Liver (tissue), 9 donors: Measurements from ENCODE around the gene CREB5. TPM values are rescaled to one million over a fixed set of nuclear protein-coding genes. Genes with fewer than 3 reads are reported as not detected.

Source experiments
- DNase-seq: peaks from one replicate; pipeline ENCODE4 v3.0.0-alpha.2; 2017; ENCODE audit warnings: low spot score
- H3K27ac ChIP-seq, 2 donors: one replicate each; pipeline ENCODE4 v1.7.0; 2013; ENCODE audit warnings: inconsistent platforms in 2 of 2, low read length in 2 of 2, control low read depth in 1 of 2, low read depth in 1 of 2, mild to moderate bottlenecking in 1 of 2
- H3K27me3 ChIP-seq, 4 donors: one replicate each; pipeline versions ENCODE4 v1.6.1 to v1.7.0; 2013; ENCODE audit warnings: low read length in 3 of 4, inconsistent platforms in 1 of 4, mild to moderate bottlenecking in 1 of 4, moderate library complexity in 1 of 4; ENCODE audit not compliant: control insufficient read depth in 4 of 4, insufficient read depth in 4 of 4
- H3K36me3 ChIP-seq, 4 donors: one replicate each; pipeline versions ENCODE4 v1.6.1 to v1.7.0; 2013; ENCODE audit warnings: low read length in 3 of 4, mild to moderate bottlenecking in 3 of 4, low read depth in 1 of 4, moderate library complexity in 1 of 4; ENCODE audit not compliant: control insufficient read depth in 4 of 4, insufficient read depth in 3 of 4
- H3K4me1 ChIP-seq, 4 donors: one replicate each; pipeline versions ENCODE4 v1.6.1 to v1.7.0; 2013; ENCODE audit warnings: low read length in 3 of 4, mild to moderate bottlenecking in 3 of 4, moderate library complexity in 1 of 4; ENCODE audit not compliant: control insufficient read depth in 4 of 4, insufficient read depth in 4 of 4
- H3K4me3 ChIP-seq, 3 donors: one replicate each; pipeline versions ENCODE4 v1.6.1 to v1.7.0; 2013; ENCODE audit warnings: low read length in 3 of 3, control low read depth in 1 of 3, low read depth in 1 of 3, mild to moderate bottlenecking in 1 of 3
- H3K9ac ChIP-seq, 2 donors: one replicate each; pipeline ENCODE4 v1.7.0; 2013; ENCODE audit warnings: low read length in 2 of 2, mild to moderate bottlenecking in 2 of 2, moderate library complexity in 2 of 2, control low read depth in 1 of 2, low read depth in 1 of 2
- H3K9me3 ChIP-seq, 4 donors: one replicate each; pipeline versions ENCODE4 v1.6.1 to v1.7.0; 2013; ENCODE audit warnings: low read length in 3 of 4; ENCODE audit not compliant: control insufficient read depth in 4 of 4
- EGR1 ChIP-seq, 2 donors: IDR thresholded peaks; 2 replicates each; pipeline ENCODE4 v1.6.1; 2016 to 2018; ENCODE audit warnings: antibody characterized with exemption in 2 of 2, low read depth in 2 of 2
- FOXA1 ChIP-seq: IDR thresholded peaks from 2 replicates; pipeline ENCODE4 v1.6.1; 2016; ENCODE audit warnings: antibody characterized with exemption
- FOXA2 ChIP-seq: IDR thresholded peaks from 2 replicates; pipeline ENCODE4 v1.6.1; 2016; ENCODE audit warnings: antibody characterized with exemption
- GABPA ChIP-seq, 2 donors: IDR thresholded peaks in 1 of 2; conservative IDR thresholded peaks in 1 of 2; 2 replicates each; pipeline ENCODE4 v1.6.1; 2016; ENCODE audit warnings: antibody characterized with exemption in 2 of 2, mild to moderate bottlenecking in 1 of 2, moderate library complexity in 1 of 2
- HNF4A ChIP-seq, 2 donors: conservative IDR thresholded peaks; 2 replicates each; pipeline ENCODE4 v1.6.1; 2016; ENCODE audit warnings: antibody characterized with exemption in 2 of 2, mild to moderate bottlenecking in 2 of 2
- HNF4G ChIP-seq: IDR thresholded peaks from 2 replicates; pipeline ENCODE4 v1.6.1; 2016; ENCODE audit warnings: antibody characterized with exemption
- JUND ChIP-seq, 2 donors: IDR thresholded peaks; 2 replicates each; pipeline ENCODE4 v1.6.1; 2016; ENCODE audit warnings: antibody characterized with exemption in 2 of 2
- NR2F2 ChIP-seq: IDR thresholded peaks from 2 replicates; pipeline ENCODE4 v1.6.1; 2016; ENCODE audit warnings: antibody characterized with exemption
- RAD21 ChIP-seq, 2 donors: IDR thresholded peaks; 2 replicates each; pipeline ENCODE4 v1.6.1; 2016; ENCODE audit warnings: antibody characterized with exemption in 2 of 2, mild to moderate bottlenecking in 2 of 2
- TAF1 ChIP-seq: conservative IDR thresholded peaks from 2 replicates; pipeline ENCODE4 v1.6.1; 2016; ENCODE audit warnings: antibody characterized with exemption, mild to moderate bottlenecking
- YY1 ChIP-seq: IDR thresholded peaks from 2 replicates; pipeline ENCODE4 v1.6.1; 2016; ENCODE audit warnings: antibody characterized with exemption, mild to moderate bottlenecking
- WGBS: extraction: QIAGEN DNeasy Blood & Tissue Kit; methylation state at CpG from one replicate; pipeline ENCODE4 v1.1.7; 2013; 5-methylcytosine and 5-hydroxymethylcytosine counted together
- polyA plus RNA-seq, 2 donors: library from polyadenylated mRNA; stranded (reverse) in 1 of 2; unstranded in 1 of 2; fragments of 200-250 nt in 1 of 2; fragments of >200 nt in 1 of 2; fragmentation: Nextera tagmentation in 1 of 2; extraction: Ambion mirVana in 1 of 2; gene quantifications; one replicate each; pipeline versions ENCODE4 v1.2.1 to v1.2.3, GENCODE V29; 2013 to 2015
- total RNA-seq, 2 donors: library from RNA; depleted of rRNA; stranded (reverse); fragments of >200 nt; gene quantifications; one replicate each; pipeline ENCODE4 v1.2.3, GENCODE V29; 2014
- TF ChIP-seq, protein P1 (sequence below): IDR thresholded peaks from 2 replicates; pipeline ENCODE4 v1.6.1; 2016; ENCODE audit warnings: antibody characterized with exemption, mild to moderate bottlenecking
- TF ChIP-seq, protein P2 (sequence below): IDR thresholded peaks from 2 replicates; pipeline ENCODE4 v1.6.1; 2016; ENCODE audit warnings: antibody characterized with exemption
- TF ChIP-seq, protein P3 (sequence below): IDR thresholded peaks from 2 replicates; pipeline ENCODE4 v1.6.1; 2016; ENCODE audit warnings: antibody characterized with exemption
- donor health status: healthy.
- donor health status: healthy.
- donor health status: healthy.
- donor health status: healthy.
- donor health status: healthy.

The CREB5 gene
- total and polyA plus RNA-seq, 4 donors: 0.25 to 0.92 (median 0.67) TPM

DNA sequence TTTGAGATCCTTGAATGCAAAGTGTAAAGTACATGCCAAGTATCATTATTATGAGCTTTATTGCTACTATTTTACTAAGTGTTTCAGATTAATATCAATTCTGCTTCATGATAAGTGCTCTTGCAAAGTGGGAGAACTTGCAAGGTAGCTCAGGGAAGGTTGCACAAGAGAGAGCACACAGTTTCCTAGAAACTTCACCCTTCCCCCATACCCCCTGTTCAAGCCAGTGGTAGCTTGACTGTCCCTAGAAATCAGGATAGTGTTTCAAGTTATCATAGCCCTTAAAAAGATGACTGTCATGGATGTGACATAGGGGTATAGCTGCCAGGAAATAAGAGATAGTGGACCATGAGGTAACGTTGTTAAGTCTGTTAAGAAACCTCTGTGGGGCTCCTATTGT is 294.3 kb downstream of the CREB5 start:
- no peak overlapping the region for H3K4me3 ChIP-seq
- H3K9ac ChIP-seq: no peak overlapping the region
- H3K27me3 ChIP-seq: peaks cover 0 to 8% (median 0%) of the 10 kb centered on the region in 4 donors
- TF ChIP-seq FOXA2 (no peak), HNF4A (conservative IDR thresholded peaks at IDR 0.05) (no peak), NR2F2 (no peak), TAF1 (no peak), RAD21 (IDR thresholded peaks at IDR 0.05) (no peak), HNF4G (no peak), YY1 (no peak), EGR1 (IDR thresholded peaks at IDR 0.05; ENCODE audit: low read depth in 2 of 2) (no peak)
- TF ChIP-seq, protein P1, sequence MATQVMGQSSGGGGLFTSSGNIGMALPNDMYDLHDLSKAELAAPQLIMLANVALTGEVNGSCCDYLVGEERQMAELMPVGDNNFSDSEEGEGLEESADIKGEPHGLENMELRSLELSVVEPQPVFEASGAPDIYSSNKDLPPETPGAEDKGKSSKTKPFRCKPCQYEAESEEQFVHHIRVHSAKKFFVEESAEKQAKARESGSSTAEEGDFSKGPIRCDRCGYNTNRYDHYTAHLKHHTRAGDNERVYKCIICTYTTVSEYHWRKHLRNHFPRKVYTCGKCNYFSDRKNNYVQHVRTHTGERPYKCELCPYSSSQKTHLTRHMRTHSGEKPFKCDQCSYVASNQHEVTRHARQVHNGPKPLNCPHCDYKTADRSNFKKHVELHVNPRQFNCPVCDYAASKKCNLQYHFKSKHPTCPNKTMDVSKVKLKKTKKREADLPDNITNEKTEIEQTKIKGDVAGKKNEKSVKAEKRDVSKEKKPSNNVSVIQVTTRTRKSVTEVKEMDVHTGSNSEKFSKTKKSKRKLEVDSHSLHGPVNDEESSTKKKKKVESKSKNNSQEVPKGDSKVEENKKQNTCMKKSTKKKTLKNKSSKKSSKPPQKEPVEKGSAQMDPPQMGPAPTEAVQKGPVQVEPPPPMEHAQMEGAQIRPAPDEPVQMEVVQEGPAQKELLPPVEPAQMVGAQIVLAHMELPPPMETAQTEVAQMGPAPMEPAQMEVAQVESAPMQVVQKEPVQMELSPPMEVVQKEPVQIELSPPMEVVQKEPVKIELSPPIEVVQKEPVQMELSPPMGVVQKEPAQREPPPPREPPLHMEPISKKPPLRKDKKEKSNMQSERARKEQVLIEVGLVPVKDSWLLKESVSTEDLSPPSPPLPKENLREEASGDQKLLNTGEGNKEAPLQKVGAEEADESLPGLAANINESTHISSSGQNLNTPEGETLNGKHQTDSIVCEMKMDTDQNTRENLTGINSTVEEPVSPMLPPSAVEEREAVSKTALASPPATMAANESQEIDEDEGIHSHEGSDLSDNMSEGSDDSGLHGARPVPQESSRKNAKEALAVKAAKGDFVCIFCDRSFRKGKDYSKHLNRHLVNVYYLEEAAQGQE: no peak
- TF ChIP-seq, protein P2, sequence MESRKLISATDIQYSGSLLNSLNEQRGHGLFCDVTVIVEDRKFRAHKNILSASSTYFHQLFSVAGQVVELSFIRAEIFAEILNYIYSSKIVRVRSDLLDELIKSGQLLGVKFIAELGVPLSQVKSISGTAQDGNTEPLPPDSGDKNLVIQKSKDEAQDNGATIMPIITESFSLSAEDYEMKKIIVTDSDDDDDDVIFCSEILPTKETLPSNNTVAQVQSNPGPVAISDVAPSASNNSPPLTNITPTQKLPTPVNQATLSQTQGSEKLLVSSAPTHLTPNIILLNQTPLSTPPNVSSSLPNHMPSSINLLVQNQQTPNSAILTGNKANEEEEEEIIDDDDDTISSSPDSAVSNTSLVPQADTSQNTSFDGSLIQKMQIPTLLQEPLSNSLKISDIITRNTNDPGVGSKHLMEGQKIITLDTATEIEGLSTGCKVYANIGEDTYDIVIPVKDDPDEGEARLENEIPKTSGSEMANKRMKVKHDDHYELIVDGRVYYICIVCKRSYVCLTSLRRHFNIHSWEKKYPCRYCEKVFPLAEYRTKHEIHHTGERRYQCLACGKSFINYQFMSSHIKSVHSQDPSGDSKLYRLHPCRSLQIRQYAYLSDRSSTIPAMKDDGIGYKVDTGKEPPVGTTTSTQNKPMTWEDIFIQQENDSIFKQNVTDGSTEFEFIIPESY: no peak
- H3K9me3 ChIP-seq: peaks cover 0 to 4% (median 0%) of the 10 kb centered on the region in 4 donors
- WGBS: 49% methylated on average over 1 of the region's 1 CpG
- H3K4me1 ChIP-seq: no peaks in the 10 kb centered on the region
- no peak for DNase-seq
- no peaks in the 10 kb centered on the region for H3K36me3 ChIP-seq
- no peak overlapping the region for H3K27ac ChIP-seq

DNA sequence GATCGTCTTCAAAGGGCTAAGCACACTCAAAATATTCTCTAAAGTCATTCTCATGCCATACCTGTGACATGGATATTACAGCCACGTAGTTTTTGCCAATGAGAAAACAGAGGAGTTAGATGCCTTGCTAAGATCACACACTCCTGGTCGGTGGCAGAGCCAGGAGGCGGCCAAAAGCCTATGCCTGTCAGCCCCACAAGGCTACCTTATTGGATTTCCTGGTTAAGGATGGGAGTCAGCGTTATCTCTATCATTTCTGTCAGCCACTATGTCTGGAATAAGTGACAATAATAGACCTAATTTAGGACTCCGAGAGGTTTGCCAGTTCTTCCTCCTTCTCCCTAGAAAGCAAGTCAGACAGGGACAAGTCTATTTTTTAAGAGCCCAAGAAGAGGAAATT is 295.0 kb downstream of the CREB5 start:
- H3K36me3 ChIP-seq: no peaks in the 10 kb centered on the region
- TF ChIP-seq, protein P2: no peak
- TF ChIP-seq HNF4A (conservative IDR thresholded peaks at IDR 0.05) (no peak), HNF4G (no peak), YY1 (no peak), TAF1 (no peak), GABPA (IDR thresholded peaks at IDR 0.05 in 1 of 2, conservative IDR thresholded peaks at IDR 0.05 in 1 of 2) (no peak), JUND (IDR thresholded peaks at IDR 0.05) (no peak), FOXA1 (no peak)
- TF ChIP-seq, protein P3, sequence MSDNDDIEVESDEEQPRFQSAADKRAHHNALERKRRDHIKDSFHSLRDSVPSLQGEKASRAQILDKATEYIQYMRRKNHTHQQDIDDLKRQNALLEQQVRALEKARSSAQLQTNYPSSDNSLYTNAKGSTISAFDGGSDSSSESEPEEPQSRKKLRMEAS: no peak
- H3K9me3 ChIP-seq: peaks cover 0 to 4% (median 0%) of the 10 kb centered on the region in 4 donors
- no peak overlapping the region for H3K27ac ChIP-seq
- peaks cover 0 to 8% (median 0%) of the 10 kb centered on the region in 4 donors for H3K27me3 ChIP-seq
- no peak overlapping the region for H3K9ac ChIP-seq
- no peaks in the 10 kb centered on the region for H3K4me1 ChIP-seq
- no peak for DNase-seq
- H3K4me3 ChIP-seq: no peak overlapping the region
- WGBS: 73% methylated on average over 6 of the region's 6 CpGs
